ENCODE measurements around the gene STK25.

- TF ChIP-seq POLR2A (IDR thresholded peaks at IDR 0.05; ENCODE audit: low read length), result no peak
- no peak for TF ChIP-seq NR3C1 (IDR thresholded peaks at IDR 0.05)
- TF ChIP-seq CTCF (IDR thresholded peaks at IDR 0.05), result no peak
- no peak for TF ChIP-seq ZFP36 (IDR thresholded peaks at IDR 0.05; ENCODE audit: borderline replicate concordance, partially characterized antibody)
- TF ChIP-seq REST (IDR thresholded peaks at IDR 0.05), result no peak
- TF ChIP-seq PHF8 (IDR thresholded peaks at IDR 0.05; ENCODE audit: borderline replicate concordance, low read depth), result no peak
- no peak for TF ChIP-seq RFX5 (IDR thresholded peaks at IDR 0.05)
- no peak for TF ChIP-seq CEBPB (IDR thresholded peaks at IDR 0.05)
- no peak for TF ChIP-seq MAX (IDR thresholded peaks at IDR 0.05)
- no peak for TF ChIP-seq JUN (IDR thresholded peaks at IDR 0.05)
- no peak for TF ChIP-seq FOSL2 (IDR thresholded peaks at IDR 0.05)
- TF ChIP-seq FOSL2 (CRISPR knock-in tag; IDR thresholded peaks at IDR 0.05), result no peak
- no peak for TF ChIP-seq USF2 (IDR thresholded peaks at IDR 0.05)
These were observed 26.0 kb downstream of the STK25 start for GRCh38 chr2:241482126-241482955.

Data from A549 (cell line).